Lower leg skin (tissue), 4 donors: ENCODE measurements around the gene CACNA1D. TPM values are rescaled to one million over a fixed set of nuclear protein-coding genes. Genes with fewer than 3 reads are reported as not detected.

ENCODE experiments used
- DNase-seq, 2 donors: peaks; one replicate each; pipeline ENCODE4 v3.0.0-alpha.2; 2019; ENCODE audit warnings: low spot score in 2 of 2
- H3K4me3 ChIP-seq: fragments of 200-600 bp; sonication (generic); 2 replicates; pipeline ENCODE4 v1.5.1; 2017; ENCODE audit warnings: mild to moderate bottlenecking, low read depth; ENCODE audit not compliant: poor library complexity, severe bottlenecking
- CTCF ChIP-seq, 3 donors: fragments of 450-650 bp; IDR thresholded peaks; one replicate each; pipeline ENCODE4 v1.5.1; 2016; ENCODE audit warnings: antibody characterized with exemption in 3 of 3, mild to moderate bottlenecking in 3 of 3, moderate library complexity in 2 of 3
- POLR2A ChIP-seq, 2 donors: fragments of 450-650 bp; IDR thresholded peaks; one replicate each; pipeline ENCODE4 v1.6.1; 2016 to 2017; ENCODE audit warnings: antibody characterized with exemption in 2 of 2, mild to moderate bottlenecking in 1 of 2, moderate library complexity in 1 of 2
- WGBS, 2 donors: methylation state at CpG; one replicate each; pipeline ENCODE4 v1.1.5; 2018; 5-methylcytosine and 5-hydroxymethylcytosine counted together
- intact Hi-C: fragments of 100-400 bp; cut with DNase I; formaldehyde crosslinking; loops from one replicate; pipeline ENCODE4 v1.15.0; 2023; ENCODE audit warnings: low total_unique reads
- total RNA-seq, 4 donors: library from RNA; depleted of rRNA; stranded (reverse); fragments of >200 nt; gene quantifications; one replicate each; pipeline ENCODE4 v1.1.0, GENCODE V29; 2016

Gene CACNA1D
- total RNA-seq, 4 donors from 2014 or later, result 2.4 to 12.5 (median 5.6) TPM

DNA sequence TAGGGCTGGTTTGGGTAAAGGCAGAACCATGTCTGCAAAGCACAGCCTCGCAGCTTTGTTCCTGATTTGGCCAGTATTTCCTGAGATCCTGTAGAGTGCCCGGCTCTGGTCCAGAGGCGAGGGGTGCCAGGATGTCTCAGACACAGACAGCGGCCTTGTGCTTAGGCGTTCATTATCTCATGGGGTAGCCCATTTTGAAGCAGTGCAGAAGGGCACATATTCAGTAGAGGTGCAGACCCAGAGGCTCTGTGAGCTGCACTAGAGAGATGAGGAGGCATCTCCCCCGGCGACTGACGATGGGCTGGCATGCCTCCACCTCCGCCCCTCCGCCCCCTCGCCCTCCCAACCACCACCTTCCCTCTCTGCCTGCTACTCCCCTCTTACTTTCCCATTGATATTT lies 181.5 kb downstream of the CACNA1D start:
- no peak for TF ChIP-seq POLR2A (IDR thresholded peaks at IDR 0.05)
- no peak for TF ChIP-seq CTCF (IDR thresholded peaks at IDR 0.05)
- DNase-seq, result peak in 1 of 2 donors; percentile 63
- intact Hi-C loops, result no loop called here
- WGBS, 2 donors, result 82 to 88% methylated on average over 11 of the region's 11 CpGs
- no peak overlapping the region for H3K4me3 ChIP-seq

- no peak for DNase-seq
- intact Hi-C loops, result no loop called here
- H3K4me3 ChIP-seq, result no peak overlapping the region
- WGBS, 2 donors, result 61 to 65% methylated on average over 4 of the region's 4 CpGs
- no peak for TF ChIP-seq CTCF (IDR thresholded peaks at IDR 0.05)
- TF ChIP-seq POLR2A (IDR thresholded peaks at IDR 0.05), result no peak
Observed at GRCh38 chr3:53677413-53677812, 183.0 kb downstream of the CACNA1D start.

DNA sequence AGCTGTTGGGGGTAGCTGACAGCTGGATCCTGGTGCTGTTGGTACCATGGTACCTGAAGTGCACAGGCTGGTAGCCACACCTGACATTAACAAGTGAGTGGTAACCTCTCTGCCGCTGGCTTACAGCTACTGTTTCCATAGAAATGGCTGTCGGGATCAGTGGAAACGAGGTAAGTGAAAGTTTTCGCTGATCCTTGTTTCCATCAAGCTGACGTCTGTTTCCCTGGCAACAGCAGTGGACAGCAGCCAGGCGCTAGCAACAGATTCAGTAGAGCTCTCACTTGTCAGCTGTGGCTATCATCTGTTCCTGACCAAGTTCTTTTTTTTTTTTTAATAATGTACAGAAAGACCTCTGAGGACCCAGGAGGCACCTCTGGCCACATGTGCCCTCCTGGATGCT lies 185.6 kb downstream of the CACNA1D start:
- H3K4me3 ChIP-seq, result no peak overlapping the region
- 32 to 57% methylated on average over 6 of the region's 6 CpGs for WGBS, 2 donors
- no peak for TF ChIP-seq CTCF (IDR thresholded peaks at IDR 0.05)
- TF ChIP-seq POLR2A (IDR thresholded peaks at IDR 0.05), result no peak
- peak in 1 of 2 donors; percentile 34 for DNase-seq
- intact Hi-C loops, result no loop called here

GRCh38 chr3:53682807-53683206 lies 188.4 kb downstream of the CACNA1D start:
- no peak overlapping the region for H3K4me3 ChIP-seq
- intact Hi-C loops, result no loop called here
- 61 to 67% methylated on average over 3 of the region's 3 CpGs for WGBS, 2 donors
- peak in 1 of 2 donors; percentile 4 for DNase-seq
- no peak for TF ChIP-seq CTCF (IDR thresholded peaks at IDR 0.05)
- TF ChIP-seq POLR2A (IDR thresholded peaks at IDR 0.05), result no peak

GRCh38 chr3:53688066-53688465 lies 193.7 kb downstream of the CACNA1D start:
- H3K4me3 ChIP-seq, result no peak overlapping the region
- DNase-seq, result peak in 1 of 2 donors; percentile 61
- intact Hi-C loops, result no loop called here
- 86% methylated on average over 6 of the region's 6 CpGs for WGBS, 2 donors
- TF ChIP-seq CTCF (IDR thresholded peaks at IDR 0.05) (no peak), POLR2A (IDR thresholded peaks at IDR 0.05) (no peak)

DNA sequence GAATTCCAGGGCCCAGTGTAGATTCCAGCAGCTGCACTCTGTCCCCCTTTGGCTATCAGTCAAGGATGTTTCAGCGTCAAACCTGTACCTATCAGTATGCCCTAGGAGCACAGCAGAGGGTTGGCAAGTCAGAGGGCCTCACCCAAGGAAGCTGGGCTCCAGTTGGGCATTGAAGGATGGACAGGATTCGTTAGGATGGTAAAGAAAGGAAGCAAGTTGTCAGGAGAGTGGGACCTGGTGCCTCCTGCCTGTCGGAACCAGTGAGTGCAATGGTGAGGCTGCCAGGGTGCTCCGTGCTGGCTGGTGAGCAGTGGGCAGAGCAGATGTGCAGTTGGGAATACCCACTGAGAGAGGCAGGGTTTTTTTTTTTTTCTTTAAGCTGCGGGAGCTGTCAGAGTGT lies 194.6 kb downstream of the CACNA1D start:
- intact Hi-C loops, result no loop called here
- DNase-seq, result peak in 1 of 2 donors; percentile 17
- no peak overlapping the region for H3K4me3 ChIP-seq
- 64 to 66% methylated on average over 5 of the region's 5 CpGs for WGBS, 2 donors
- TF ChIP-seq POLR2A (IDR thresholded peaks at IDR 0.05), result no peak
- no peak for TF ChIP-seq CTCF (IDR thresholded peaks at IDR 0.05)
